GM23248 (cell line): ENCODE data around the gene DNAJC17.

Source experiments
- EZH2 ChIP-seq: fragments of 200-600 bp; sonication (generic); IDR thresholded peaks from 2 replicates; pipeline ENCODE4 v1.6.1; 2018; ENCODE audit warnings: antibody characterized with exemption, mild to moderate bottlenecking; ENCODE audit not compliant: insufficient read depth, poor library complexity, severe bottlenecking
- EZH2phosphoT487 ChIP-seq: fragments of 200-600 bp; sonication (generic); IDR thresholded peaks from 2 replicates; pipeline ENCODE4 v1.6.1; 2018; ENCODE audit warnings: antibody characterized with exemption, moderate library complexity, mild to moderate bottlenecking, low read depth; ENCODE audit not compliant: insufficient read depth

GRCh38 chr15:40807028-40807887 lies at the start of gene DNAJC17, which contains the start of gene ZFYVE19:
- TF ChIP-seq EZH2phosphoT487 (no peak), EZH2 (no peak)
